ENCODE results near the gene RGL3. TPM values are rescaled to one million over a fixed set of nuclear protein-coding genes. Genes with fewer than 3 reads are reported as not detected.

Gene RGL3
- total RNA-seq, 1 donor: 2.3 TPM

DNA sequence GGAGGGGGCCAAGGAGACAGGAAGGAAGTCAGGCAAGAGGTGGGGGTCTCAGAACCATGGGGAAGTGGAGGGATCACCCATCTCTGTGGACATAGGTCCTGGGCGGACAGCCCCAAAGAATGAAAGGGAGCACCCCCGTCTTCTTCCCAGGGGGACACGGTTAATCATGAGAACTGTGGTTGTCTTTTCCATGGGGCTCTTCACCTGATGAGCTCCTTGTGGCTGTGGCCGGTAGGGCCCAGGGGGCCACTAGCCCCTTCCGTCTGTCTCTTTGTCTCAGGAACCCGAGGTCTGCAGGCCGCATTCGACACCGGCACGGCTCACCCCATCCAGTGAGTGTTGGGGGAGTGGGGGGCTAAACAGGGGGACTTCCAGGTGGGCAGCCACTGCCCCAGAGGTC is 55.2 kb downstream of the RGL3 start:
- no peak overlapping the region for H3K4me3 ChIP-seq (ENCODE audit: low read depth, low read length)
- DNase-seq (ENCODE audit: low read depth): no peak
- TF ChIP-seq, protein P1, sequence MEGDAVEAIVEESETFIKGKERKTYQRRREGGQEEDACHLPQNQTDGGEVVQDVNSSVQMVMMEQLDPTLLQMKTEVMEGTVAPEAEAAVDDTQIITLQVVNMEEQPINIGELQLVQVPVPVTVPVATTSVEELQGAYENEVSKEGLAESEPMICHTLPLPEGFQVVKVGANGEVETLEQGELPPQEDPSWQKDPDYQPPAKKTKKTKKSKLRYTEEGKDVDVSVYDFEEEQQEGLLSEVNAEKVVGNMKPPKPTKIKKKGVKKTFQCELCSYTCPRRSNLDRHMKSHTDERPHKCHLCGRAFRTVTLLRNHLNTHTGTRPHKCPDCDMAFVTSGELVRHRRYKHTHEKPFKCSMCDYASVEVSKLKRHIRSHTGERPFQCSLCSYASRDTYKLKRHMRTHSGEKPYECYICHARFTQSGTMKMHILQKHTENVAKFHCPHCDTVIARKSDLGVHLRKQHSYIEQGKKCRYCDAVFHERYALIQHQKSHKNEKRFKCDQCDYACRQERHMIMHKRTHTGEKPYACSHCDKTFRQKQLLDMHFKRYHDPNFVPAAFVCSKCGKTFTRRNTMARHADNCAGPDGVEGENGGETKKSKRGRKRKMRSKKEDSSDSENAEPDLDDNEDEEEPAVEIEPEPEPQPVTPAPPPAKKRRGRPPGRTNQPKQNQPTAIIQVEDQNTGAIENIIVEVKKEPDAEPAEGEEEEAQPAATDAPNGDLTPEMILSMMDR (IDR thresholded peaks at IDR 0.05; ENCODE audit: insufficient read depth, low read length): no peak

DNA sequence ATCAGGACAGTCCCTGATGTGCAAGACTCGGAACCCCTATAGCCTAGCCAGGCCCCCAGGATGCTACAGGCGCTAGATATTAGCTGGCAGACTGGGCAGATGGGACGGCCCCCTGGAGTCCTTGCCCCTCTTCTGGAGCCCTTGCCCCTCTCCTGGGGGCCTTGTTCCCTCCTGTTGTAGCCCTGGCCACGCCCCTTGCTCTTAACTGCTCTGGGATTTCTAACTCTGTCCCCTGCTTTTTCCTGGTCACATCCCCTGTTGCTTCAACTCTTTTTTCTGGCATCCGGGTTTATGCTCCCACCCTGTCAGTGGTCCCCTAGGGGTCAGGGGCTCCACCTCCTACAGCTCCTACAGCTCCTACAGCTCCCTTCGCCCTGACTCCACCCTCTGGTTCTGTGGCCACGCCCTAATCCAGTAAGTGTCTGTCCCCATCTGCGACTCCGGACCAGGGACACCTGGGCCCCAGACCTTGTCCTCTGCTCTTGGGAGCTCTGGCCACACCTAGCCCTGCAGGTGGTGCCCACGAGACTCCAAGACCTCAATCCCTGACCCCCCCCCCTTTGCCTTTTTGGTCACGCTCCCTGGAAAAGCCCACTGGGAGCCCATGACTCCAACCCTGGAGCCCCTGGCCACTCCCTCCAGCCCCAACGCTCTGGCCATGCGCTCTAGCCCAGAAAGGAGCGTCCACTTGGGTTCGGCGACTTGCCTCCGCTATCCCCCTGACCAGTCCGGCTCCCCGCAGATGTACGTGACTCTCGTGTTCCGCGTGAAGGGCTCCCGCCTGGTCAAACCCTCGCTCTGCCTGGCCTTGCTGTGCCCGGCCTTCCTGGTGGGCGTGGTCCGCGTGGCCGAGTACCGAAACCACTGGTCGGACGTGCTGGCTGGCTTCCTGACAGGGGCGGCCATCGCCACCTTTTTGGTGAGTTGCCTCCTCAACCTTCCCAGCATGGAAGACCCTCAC is 57.1 kb downstream of the RGL3 start:
- H3K4me3 ChIP-seq (ENCODE audit: low read depth, low read length): no peak overlapping the region
- TF ChIP-seq, protein P1 (IDR thresholded peaks at IDR 0.05; ENCODE audit: insufficient read depth, low read length): no peak
- no peak for DNase-seq (ENCODE audit: low read depth)

- no peak overlapping the region for H3K4me3 ChIP-seq (ENCODE audit: low read depth, low read length)
- TF ChIP-seq, protein P1 (IDR thresholded peaks at IDR 0.05; ENCODE audit: insufficient read depth, low read length): no peak
- DNase-seq (ENCODE audit: low read depth): no peak
Measured at GRCh38 chr19:11361037-11361770, 57.9 kb downstream of the RGL3 start.

DNA sequence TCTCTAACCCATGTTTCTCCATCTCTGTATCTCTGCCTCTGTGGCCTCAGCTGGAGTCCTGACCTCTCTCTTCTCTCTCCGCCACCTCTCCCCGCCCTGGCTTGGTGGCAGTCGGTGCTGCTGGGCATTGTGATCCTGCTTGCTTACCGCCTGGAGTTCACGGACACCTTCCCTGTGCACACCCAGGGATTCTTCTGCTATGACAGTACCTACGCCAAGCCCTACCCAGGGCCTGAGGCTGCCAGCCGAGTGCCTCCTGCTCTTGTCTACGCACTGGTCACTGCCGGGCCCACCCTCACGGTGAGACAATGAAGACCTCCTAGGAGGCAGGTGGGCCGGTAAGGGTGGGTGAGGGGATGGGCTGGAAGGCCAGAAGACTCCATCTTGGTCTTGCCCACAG is 59.7 kb downstream of the RGL3 start:
- H3K4me3 ChIP-seq (ENCODE audit: low read depth, low read length): no peak overlapping the region
- TF ChIP-seq, protein P1 (IDR thresholded peaks at IDR 0.05; ENCODE audit: insufficient read depth, low read length): no peak
- DNase-seq (ENCODE audit: low read depth): no peak

DNA sequence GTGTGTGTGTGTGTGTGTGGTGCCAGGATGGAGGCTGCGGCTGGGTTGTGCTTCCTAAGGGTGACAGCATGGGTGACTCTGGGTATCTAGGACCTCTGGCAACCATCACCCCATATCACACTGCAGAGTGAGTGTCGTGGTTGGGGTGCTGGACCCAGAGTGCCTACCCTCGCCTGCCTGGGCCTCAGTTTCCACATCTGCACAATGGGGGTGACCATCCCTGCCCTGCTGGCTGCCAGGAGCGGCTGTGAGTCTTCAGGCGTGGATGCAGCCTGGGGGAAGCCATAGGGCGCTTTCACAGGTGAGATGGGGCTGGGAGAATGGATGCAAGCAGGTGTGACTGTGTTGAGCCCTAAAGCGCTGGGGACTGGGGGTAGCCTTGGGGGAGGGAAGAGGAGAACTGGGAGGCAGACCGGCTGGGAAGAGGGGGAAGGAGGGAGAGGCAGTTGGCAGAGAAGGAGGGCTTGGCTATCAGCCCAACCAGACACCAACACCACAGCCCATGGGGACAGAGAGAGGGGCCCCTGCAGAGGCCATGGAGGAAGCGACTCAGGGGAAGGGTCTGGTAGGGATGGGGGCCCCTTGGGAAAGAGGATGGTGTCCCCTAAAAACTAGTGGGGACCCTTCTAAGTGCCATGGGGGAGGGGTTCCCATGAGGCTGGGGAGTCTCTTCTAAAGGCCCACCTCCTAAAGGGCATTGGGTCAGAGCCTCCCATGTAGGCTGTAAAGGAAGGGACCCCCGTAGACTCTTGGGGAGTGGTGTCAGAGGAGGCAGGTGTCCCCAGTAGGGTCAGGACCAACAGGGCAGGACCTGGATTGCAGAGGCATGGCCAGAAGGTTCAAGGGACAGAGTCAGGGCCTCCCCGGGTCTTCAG is 62.2 kb downstream of the RGL3 start:
- H3K4me3 ChIP-seq (ENCODE audit: low read depth, low read length): peak overlapping the region; percentile 18
- no peak for DNase-seq (ENCODE audit: low read depth)
- TF ChIP-seq, protein P1 (IDR thresholded peaks at IDR 0.05; ENCODE audit: insufficient read depth, low read length): no peak

DNA sequence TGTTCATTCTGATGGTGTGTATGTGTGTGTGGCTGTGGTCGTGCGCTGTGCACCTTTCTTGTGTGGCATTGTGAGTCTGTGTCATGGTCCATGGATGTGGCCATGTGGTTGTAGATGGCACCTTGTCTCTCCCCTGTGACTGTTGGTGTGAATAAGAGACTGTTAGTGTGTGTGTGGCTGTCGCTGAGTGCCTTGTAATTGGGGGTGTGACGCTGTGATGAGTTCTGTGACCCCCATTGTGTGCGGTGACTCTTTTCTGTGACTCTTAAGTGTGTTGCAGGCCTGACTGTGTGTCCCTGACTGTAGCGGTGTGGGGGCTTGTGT is 63.1 kb downstream of the RGL3 start:
- no peak for DNase-seq (ENCODE audit: low read depth)
- TF ChIP-seq, protein P1 (IDR thresholded peaks at IDR 0.05; ENCODE audit: insufficient read depth, low read length): no peak

More for the DNA sequence above, 63.1 kb downstream of the RGL3 start:
- H3K4me3 ChIP-seq (ENCODE audit: low read depth, low read length): peak overlapping the region; percentile 94

Measured in fibroblast of the aortic adventitia (primary cell).